Activated CD8-positive, alpha-beta memory T cell treated with anti-CD3 and anti-CD28 coated beads, Interleukin-2, amount 50 U/mL, for 1 hour (primary cell): Measurements from ENCODE around the gene CLDN9.

Experiments
- DNase-seq: peaks from one replicate; pipeline ENCODE4 v3.0.0-alpha.2; 2020; ENCODE audit errors: extremely low read depth

Gene CLDN9

GRCh38 chr16:3012828-3013420, at the start of gene CLDN9:
TSS of gene CLDN9 (plus strand) at chr16:3012923. CDS start at chr16:3013363, 440 bp downstream.
- no peak for DNase-seq

DNA sequence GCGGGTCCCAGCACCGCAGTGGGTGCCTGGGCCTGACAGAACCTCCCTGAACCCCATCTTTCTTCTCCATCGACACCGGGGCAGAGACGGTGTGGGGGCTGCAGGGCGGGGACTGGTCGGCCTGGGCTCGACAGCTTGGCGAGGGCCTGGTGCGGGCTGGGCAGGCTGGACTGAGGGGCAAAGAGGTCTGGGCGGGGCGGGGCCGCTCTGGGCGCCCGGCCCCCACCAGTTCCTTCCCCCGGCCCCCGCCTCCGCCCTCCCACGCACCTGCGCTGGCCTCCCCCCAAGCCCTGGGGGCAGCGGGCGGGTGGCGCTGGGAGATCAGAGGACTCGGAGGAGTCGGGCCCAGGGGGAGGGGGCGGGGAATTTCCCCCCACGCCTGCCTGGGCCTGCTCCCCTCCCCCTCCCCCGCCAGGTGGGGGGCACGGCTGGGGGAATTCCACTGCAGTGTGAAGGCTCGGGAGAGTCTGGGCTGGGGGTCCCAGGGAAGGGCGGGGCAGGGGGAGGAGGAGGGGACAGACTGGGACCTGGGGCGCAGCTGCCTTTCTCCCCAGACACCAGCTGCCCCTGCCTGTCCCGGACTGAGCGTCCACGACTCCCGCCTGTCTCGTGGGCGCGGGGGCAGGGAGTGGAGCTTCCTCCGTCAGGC, 49.5 kb upstream of the CLDN9 start:
- no peak for DNase-seq

- DNase-seq = no peak
These were observed 48.8 kb upstream of the CLDN9 start, which contains the start of gene KREMEN2 for GRCh38 chr16:2963723-2964474. TSS of gene KREMEN2 (plus strand) at chr16:2964275. CDS start at chr16:2964521, 246 bp downstream.

DNA sequence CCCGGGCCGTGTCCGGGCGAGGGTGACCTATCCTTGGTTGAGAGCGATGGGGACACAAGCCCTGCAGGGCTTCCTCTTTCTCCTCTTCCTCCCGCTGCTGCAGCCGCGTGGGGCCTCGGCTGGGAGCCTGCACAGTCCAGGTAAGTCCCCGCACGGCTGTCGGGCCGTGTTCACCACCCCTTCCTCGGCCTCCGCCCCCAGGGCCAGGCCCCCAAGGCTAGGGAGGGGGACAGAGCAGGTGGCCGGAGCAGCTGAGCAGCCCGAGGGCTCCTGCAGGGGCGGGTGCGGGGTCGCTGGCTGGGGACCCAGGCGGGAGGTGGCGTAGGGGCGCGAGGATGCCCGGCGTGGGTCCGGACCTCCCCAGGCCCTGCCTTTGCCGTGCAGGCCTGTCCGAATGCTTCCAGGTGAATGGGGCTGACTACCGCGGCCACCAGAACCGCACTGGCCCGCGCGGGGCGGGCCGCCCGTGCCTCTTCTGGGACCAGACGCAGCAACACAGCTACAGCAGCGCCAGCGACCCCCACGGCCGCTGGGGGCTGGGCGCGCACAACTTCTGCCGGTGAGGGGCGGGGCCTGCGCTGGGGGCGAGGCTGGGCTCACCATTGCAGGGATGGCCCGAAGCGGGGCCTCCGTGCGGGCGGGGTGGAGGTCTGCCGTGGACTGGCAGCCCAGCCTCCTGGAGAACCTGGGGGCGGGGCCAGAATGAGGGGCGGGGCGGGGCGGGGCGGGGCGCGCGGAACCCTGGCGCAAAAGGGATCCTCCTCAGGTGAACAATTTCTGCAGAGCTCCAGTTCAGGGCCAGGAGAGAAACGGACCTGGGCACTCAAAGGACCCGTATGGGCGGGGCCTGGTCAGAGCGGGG, 48.0 kb upstream of the CLDN9 start:
- DNase-seq = no peak

GRCh38 chr16:2966043-2966807, 46.5 kb upstream of the CLDN9 start:
- no peak for DNase-seq

DNA sequence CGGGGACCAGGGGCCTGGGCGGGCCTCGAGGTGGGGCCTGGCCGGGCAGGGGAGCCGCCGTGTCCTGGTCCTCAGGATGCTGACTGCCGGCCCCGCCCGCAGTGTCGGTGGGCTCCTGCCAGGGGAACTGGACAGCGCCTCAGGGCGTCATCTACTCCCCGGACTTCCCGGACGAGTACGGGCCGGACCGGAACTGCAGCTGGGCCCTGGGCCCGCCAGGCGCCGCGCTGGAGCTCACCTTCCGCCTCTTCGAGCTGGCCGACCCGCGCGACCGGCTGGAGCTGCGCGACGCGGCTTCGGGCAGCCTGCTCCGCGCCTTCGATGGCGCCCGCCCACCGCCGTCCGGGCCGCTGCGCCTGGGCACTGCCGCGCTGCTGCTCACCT, 45.9 kb upstream of the CLDN9 start:
- no peak for DNase-seq

DNA sequence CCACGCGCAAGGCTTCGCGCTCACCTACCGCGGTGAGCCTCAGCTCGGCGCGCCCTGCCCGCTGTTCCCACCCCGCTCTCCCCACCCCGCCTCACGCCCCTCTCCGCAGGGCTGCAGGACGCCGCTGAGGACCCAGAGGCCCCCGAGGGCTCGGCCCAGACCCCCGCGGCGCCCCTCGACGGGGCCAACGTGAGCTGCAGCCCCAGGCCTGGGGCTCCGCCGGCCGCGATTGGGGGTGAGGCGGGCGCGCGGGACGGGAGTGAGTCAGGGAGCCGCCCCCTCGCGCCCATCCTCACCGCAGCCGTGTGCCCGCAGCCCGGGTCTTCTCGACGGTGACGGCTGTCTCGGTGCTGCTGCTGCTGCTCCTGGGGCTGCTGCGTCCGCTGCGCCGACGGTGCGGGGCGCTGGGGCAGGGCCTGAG, 45.5 kb upstream of the CLDN9 start:
- DNase-seq = no peak

- no peak for DNase-seq
These were observed 45.0 kb upstream of the CLDN9 start for GRCh38 chr16:2967721-2968161.

GRCh38 chr16:2968368-2968737, 44.4 kb upstream of the CLDN9 start:
- DNase-seq = no peak

DNA sequence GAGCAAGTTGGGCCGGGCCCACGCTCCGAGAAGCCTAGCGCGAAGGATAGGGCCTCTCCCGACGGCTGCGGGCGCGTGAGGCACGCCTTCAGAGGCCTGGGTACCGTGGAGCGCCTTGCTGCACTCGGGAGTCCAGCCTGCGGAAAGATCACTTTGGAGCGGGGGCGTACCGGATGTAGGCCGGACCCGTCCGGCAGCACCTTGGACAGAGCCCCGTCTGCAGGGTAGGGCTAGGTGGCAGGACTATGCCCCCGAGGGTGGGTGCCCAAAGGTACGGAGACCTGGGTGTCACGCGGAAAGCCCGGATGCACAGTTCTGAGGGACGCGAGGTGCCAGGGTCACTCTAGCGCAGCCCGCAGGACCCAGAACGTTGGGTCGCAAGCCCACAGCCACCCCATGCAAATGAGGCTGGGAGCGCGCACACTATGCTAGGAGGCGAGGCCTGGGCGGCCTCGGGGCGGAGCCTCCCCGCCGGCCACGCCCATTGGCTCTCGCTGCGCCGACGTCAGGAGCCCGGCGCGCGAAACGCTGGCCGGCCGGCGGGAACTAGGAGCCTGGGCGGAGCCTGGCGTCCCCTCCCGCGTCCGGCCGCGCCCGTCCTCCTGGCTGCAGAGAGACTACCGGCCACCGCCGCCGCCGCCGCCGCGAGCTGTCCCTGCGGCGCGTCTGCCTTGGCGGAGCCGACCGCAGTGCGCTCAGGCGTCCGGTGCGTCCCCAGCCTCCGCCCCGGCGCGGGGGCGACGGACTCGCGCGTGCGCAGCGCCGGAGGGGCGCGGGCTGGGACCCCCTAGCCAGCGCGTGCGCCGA, 43.8 kb upstream of the CLDN9 start, which contains the start of gene PAQR4:
Gene PAQR4 (plus strand): TSS at position 611 of the 807 bp plus-strand sequence. CDS start 327 bp downstream, outside the sequence.
- DNase-seq = no peak

GRCh38 chr16:2969545-2970521, 42.9 kb upstream of the CLDN9 start:
- DNase-seq = no peak

GRCh38 chr16:2970563-2970962, 42.2 kb upstream of the CLDN9 start:
- no peak for DNase-seq

DNA sequence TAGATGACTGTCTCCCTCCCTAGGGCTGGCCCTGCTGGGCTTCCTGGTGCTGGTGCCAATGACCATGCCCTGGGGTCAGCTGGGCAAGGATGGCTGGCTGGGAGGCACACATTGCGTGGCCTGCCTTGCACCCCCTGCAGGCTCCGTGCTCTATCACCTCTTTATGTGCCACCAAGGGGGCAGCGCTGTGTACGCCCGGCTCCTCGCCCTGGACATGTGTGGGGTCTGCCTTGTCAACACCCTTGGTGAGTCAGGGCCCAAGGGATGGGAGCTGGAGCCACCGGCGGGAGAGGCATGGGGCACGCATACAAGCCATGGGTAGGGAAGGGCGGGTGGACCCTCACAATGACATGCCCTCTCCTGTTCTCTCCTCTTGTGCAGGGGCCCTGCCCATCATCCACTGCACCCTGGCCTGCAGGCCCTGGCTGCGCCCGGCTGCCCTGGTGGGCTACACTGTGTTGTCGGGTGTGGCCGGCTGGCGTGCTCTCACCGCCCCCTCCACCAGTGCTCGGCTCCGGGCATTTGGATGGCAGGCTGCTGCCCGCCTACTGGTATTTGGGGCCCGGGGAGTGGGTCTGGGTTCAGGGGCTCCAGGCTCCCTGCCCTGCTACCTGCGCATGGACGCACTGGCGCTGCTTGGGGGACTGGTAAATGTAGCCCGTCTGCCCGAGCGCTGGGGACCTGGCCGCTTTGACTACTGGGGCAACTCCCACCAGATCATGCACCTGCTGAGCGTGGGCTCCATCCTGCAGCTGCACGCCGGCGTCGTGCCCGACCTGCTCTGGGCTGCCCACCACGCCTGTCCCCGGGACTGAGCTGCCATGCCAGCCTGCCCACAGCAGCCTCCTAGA, 41.4 kb upstream of the CLDN9 start:
- DNase-seq = no peak

GRCh38 chr16:2971985-2972784, 40.5 kb upstream of the CLDN9 start:
- no peak for DNase-seq

DNA sequence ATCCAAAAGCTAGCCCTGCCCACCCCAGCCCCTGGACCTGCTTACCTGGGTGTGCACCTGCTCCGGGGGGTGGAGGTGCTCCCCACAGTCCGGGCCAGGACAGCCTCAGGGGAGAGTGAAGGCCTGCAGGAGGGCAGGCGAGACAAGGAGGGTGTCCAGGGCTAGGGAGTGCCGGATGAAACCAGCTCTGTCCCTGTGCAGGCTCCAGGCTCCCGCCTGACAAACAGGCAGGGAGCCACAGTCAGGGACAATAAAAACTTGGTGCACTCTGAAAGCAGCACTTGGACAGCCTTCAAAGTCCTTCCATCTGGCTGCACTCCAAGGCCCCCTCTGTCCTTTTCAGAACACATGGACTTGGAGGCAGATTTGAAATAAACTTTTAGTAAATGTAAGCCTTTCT, 39.6 kb upstream of the CLDN9 start:
- no peak for DNase-seq

DNA sequence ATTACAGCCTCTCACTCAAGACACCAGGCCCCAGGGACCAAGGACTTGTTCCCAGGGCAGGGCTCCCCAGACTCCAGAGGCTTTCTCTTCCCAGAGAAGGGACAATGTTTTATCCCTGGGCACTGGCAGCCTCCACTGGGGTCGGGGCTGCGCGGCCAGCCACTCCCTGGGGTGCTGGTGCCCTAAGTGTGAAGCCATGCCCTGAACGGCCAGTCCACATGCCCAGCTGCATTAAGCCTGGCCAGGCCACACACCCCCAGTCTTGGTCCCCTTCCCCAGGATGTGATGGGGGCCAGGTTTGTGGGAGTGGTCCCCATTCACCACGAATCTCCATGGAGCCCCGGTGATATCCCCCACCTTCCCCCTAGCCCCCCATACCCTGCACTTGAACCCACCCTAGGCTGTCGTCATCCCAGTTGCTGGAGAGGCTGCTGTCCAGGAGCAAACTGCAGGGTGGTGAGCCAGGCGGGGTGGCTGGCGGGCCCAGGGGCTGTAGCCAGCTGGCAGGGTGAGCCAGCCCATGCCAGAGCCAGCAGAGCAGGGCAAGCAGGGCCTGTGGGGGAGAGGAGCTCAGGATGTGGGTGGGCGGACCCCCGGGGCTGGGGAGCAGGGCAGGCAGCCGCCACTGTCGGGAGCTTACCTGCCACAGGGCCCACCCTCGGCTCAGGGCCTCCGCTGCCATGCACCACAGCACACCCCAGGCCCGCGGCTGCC, 39.0 kb upstream of the CLDN9 start:
- no peak for DNase-seq
